OCI-LY1 (cell line): ENCODE measurements around the gene SPECC1L.

Experiments used
- EZH2 ChIP-seq: fragments of 200-600 bp; sonication (generic), shearing (Covaris generic); IDR thresholded peaks from 2 replicates; pipeline ENCODE4 v1.8.0; 2017; ENCODE audit warnings: borderline replicate concordance, mixed run types, mild to moderate bottlenecking, antibody characterized with exemption, low read length, moderate library complexity, mixed read lengths
- TF ChIP-seq, protein P1 (sequence below): fragments of 200-600 bp; sonication (generic), shearing (Covaris generic); IDR thresholded peaks from 2 replicates; pipeline ENCODE4 v1.5.1; 2017; ENCODE audit warnings: mild to moderate bottlenecking, antibody characterized with exemption, low read length, moderate library complexity, mixed read lengths

- TF ChIP-seq, protein P1, sequence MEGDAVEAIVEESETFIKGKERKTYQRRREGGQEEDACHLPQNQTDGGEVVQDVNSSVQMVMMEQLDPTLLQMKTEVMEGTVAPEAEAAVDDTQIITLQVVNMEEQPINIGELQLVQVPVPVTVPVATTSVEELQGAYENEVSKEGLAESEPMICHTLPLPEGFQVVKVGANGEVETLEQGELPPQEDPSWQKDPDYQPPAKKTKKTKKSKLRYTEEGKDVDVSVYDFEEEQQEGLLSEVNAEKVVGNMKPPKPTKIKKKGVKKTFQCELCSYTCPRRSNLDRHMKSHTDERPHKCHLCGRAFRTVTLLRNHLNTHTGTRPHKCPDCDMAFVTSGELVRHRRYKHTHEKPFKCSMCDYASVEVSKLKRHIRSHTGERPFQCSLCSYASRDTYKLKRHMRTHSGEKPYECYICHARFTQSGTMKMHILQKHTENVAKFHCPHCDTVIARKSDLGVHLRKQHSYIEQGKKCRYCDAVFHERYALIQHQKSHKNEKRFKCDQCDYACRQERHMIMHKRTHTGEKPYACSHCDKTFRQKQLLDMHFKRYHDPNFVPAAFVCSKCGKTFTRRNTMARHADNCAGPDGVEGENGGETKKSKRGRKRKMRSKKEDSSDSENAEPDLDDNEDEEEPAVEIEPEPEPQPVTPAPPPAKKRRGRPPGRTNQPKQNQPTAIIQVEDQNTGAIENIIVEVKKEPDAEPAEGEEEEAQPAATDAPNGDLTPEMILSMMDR = no peak
- TF ChIP-seq EZH2 = no peak
Observed at GRCh38 chr22:24433001-24433827, 162.6 kb downstream of the SPECC1L start.
